ENCODE measurements around the gene HIP1R. TPM values are rescaled to one million over a fixed set of nuclear protein-coding genes. Genes with fewer than 3 reads are reported as not detected.

Gene HIP1R
- total RNA-seq, 4 donors from 2014 or later: 50.2 to 92.7 (median 56.2) TPM

DNA sequence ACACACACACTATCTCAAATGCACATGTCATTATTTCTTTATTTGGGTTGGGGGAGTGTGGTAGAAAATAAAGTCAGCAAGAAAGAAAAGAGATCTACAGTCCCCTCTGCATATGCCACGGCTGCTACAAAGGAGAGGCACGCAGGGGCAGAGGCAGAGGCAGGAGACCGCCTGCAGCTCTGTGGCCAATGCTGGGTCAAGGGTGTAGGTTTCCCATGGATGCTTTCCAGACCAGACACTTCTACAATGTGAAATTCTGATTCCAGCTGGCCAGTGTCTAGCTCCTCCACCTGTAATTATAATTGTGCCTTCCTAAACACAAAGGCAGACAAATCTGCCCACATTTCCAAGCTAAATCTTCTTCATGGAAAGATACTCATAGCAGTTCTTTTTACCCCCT is 41.5 kb downstream of the HIP1R start:
- Histone ChIP-seq H3K27me3 (no peaks in the 10 kb centered on the region), H3K9me3 (no peaks in the 10 kb centered on the region), H3K27ac (no peak overlapping the region), H3K36me3 (no peaks in the 10 kb centered on the region), H3K4me3 (replicated peaks in 1 of 3) (no peak overlapping the region), H3K4me1 (peaks cover 80 to 84% of the 10 kb centered on the region in 2 donors)
- no peak for TF ChIP-seq POLR2A (IDR thresholded peaks at IDR 0.05)
- TF ChIP-seq CTCF (IDR thresholded peaks at IDR 0.05): no peak
- 64 to 77% methylated on average over 3 of the region's 3 CpGs for WGBS, 2 donors
- DNase-seq: no peak
- intact Hi-C loops (cut with DNase I): no loop called here

- Histone ChIP-seq H3K4me1 (peaks cover 64 to 68% of the 10 kb centered on the region in 2 donors), H3K27ac (peak overlapping the region in 2 of 3 donors; percentile 21 to 26), H3K4me3 (replicated peaks in 1 of 3) (no peak overlapping the region), H3K27me3 (no peaks in the 10 kb centered on the region), H3K9me3 (no peaks in the 10 kb centered on the region), H3K36me3 (no peaks in the 10 kb centered on the region)
- intact Hi-C loops (cut with DNase I): no loop called here
- 84 to 87% methylated on average over 17 of the region's 17 CpGs for WGBS, 2 donors
- no peak for DNase-seq
- no peak for TF ChIP-seq CTCF (IDR thresholded peaks at IDR 0.05)
- TF ChIP-seq POLR2A (IDR thresholded peaks at IDR 0.05): no peak
These were observed 43.7 kb downstream of the HIP1R start for GRCh38 chr12:122878780-122879612.

DNA sequence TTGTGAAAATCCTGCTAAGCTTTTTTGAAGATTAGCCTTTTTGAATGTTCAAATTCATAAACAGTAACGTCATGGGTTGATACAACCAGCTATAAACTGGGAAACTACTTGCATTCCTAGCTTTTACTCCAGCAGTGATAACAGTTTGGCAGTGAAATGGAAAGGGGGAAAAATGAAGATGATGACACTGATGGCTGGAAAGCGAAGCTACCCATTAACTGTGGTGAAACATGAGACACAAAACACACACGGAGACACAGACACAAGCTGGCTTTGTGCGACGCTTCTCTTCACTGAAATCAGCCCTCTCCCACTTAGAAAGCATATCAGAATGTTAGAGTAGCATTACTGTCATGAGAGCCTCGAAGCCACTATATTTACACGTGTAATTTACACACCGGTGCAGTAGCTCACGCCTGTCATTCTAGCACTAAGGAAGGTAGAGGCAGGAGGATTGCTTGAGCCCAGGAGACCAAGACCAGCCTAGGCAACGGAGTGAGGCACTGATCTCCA is 45.0 kb downstream of the HIP1R start:
- TF ChIP-seq CTCF (IDR thresholded peaks at IDR 0.05): no peak
- TF ChIP-seq POLR2A (IDR thresholded peaks at IDR 0.05): no peak
- H3K36me3 ChIP-seq: no peaks in the 10 kb centered on the region
- 77 to 83% methylated on average over 10 of the region's 10 CpGs for WGBS, 2 donors

DNA sequence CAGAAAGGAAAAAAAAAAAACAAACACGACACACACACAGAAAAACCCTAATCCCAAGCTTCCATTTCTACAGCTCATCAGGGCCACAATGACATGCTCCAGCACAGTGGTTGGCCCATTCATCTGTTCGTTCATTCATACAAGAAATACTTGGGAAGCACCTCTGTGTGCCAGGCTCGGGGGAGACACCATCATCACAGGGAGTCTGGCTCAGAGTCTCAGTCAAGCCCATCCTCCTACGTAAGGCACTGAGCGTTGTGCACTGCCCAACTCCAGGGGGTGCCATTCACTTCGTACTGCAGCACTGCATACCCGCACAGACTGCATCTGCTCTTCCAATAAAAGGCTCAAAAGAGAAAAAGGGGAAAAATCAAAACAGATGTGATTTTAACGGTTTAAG is 45.4 kb downstream of the HIP1R start:
- H3K4me3 ChIP-seq (replicated peaks in 1 of 3): no peak overlapping the region
- peak in 1 of 6 experiments; percentile 19 for TF ChIP-seq CTCF (IDR thresholded peaks at IDR 0.05)
- TF ChIP-seq POLR2A (IDR thresholded peaks at IDR 0.05): no peak
- H3K4me1 ChIP-seq: peaks cover 57 to 73% of the 10 kb centered on the region in 2 donors
- no peaks in the 10 kb centered on the region for H3K9me3 ChIP-seq
- H3K27me3 ChIP-seq: no peaks in the 10 kb centered on the region
- DNase-seq: no peak
- H3K27ac ChIP-seq: peak overlapping the region in 2 of 3 donors; percentile 12 to 32
- intact Hi-C loops (cut with DNase I): no loop called here
- H3K36me3 ChIP-seq: no peaks in the 10 kb centered on the region
- 55 to 70% methylated on average over 8 of the region's 8 CpGs for WGBS, 2 donors

More for the DNA sequence above, 45.0 kb downstream of the HIP1R start:
- intact Hi-C loops (cut with DNase I): no loop called here
- DNase-seq: no peak
- peak overlapping the region in 1 of 3 donors; percentile 12 for H3K27ac ChIP-seq
- no peak overlapping the region for H3K4me3 ChIP-seq (replicated peaks in 1 of 3)
- H3K27me3 ChIP-seq: no peaks in the 10 kb centered on the region
- H3K4me1 ChIP-seq: peaks cover 61 to 73% of the 10 kb centered on the region in 2 donors
- H3K9me3 ChIP-seq: no peaks in the 10 kb centered on the region

Data from thyroid gland (tissue), 4 donors.